Kidney (tissue), 14 donors: Measurements from ENCODE around the gene FLT4. TPM values are rescaled to one million over a fixed set of nuclear protein-coding genes. Genes with fewer than 3 reads are reported as not detected.

Experiments used
- DNase-seq, 5 donors: peaks; one replicate each; pipeline ENCODE4 v3.0.0-alpha.2; 2013 to 2020
- FAIRE-seq: peaks from 2 replicates; lab custom pipeline; 2012; peaks lifted over from hg19 to GRCh38; lab: Jason Lieb, UNC
- H3K27ac ChIP-seq, 2 donors: one replicate each; pipeline ENCODE4 v1.7.0; 2013; ENCODE audit warnings: low read depth in 2 of 2, low read length in 2 of 2, inconsistent platforms in 1 of 2
- H3K27me3 ChIP-seq: one replicate; pipeline ENCODE4 v1.7.1; 2013; ENCODE audit warnings: low read length, inconsistent platforms; ENCODE audit not compliant: control insufficient read depth, insufficient read depth
- H3K36me3 ChIP-seq, 3 donors: one replicate each; pipeline versions ENCODE4 v1.7.0 to v1.7.1; 2013; ENCODE audit warnings: low read length in 3 of 3, control low read depth in 1 of 3, inconsistent platforms in 1 of 3; ENCODE audit not compliant: insufficient read depth in 3 of 3, control insufficient read depth in 2 of 3
- H3K4me1 ChIP-seq, 3 donors: one replicate each; pipeline versions ENCODE4 v1.7.0 to v1.7.1; 2013; ENCODE audit warnings: low read length in 3 of 3, inconsistent platforms in 1 of 3, low read depth in 1 of 3; ENCODE audit not compliant: control insufficient read depth in 2 of 3, insufficient read depth in 2 of 3
- H3K4me3 ChIP-seq, 3 donors: one replicate each; pipeline versions ENCODE4 v1.7.0 to v1.8.1; 2013; ENCODE audit warnings: low read length in 3 of 3, control low read depth in 1 of 3, inconsistent platforms in 1 of 3
- H3K9ac ChIP-seq, 3 donors: one replicate each; pipeline versions ENCODE4 v1.7.0 to v1.7.1; 2013; ENCODE audit warnings: low read length in 3 of 3, control low read depth in 1 of 3, inconsistent platforms in 1 of 3
- H3K9me3 ChIP-seq, 3 donors: one replicate each; pipeline versions ENCODE4 v1.7.0 to v1.7.1; 2013; ENCODE audit warnings: low read length in 3 of 3, control low read depth in 1 of 3, inconsistent platforms in 1 of 3; ENCODE audit not compliant: control insufficient read depth in 2 of 3, insufficient read depth in 1 of 3
- CTCF ChIP-seq: IDR thresholded peaks from 3 replicates; pipeline ENCODE4 v1.5.1; 2012; ENCODE audit warnings: mild to moderate bottlenecking, moderate library complexity, borderline replicate concordance; ENCODE audit not compliant: insufficient read depth; ENCODE audit errors: extremely low read depth
- intact Hi-C: fragments of 100-400 bp; cut with DNase I; formaldehyde crosslinking; loops from one replicate; pipeline ENCODE4 v1.11.1; 2022
- polyA plus RNA-seq: library from polyadenylated mRNA; stranded (reverse); fragments of 350-450 nt; fragmentation: Illumina TruSeq; extraction: RNeasy Lipid Tissue Mini Kit (QIAGEN cat#74804); gene quantifications from one replicate; pipeline ENCODE4 v1.2.3, GENCODE V29; 2014; ENCODE audit warnings: low read depth, low replicate concordance; ENCODE audit not compliant: insufficient read depth
- total RNA-seq: library from RNA; stranded (reverse); fragmentation: NEBNext Ultra II Directional; extraction: Animal tissue kit (Norgen Biotek cat#: 25700); gene quantifications from one replicate; pipeline ENCODE4 v1.2.1, GENCODE V29; 2021
- donor health status: control.
- donor health status: control.
- donor health status: control.
- donor health status: control.
- donor health status: control.
- donor health status: DM: yes; HTN: yes; CAD: no.
- donor health status: Normal renal cell carcinoma (clear cell type).

The FLT4 gene
- total and polyA plus RNA-seq, 2 donors from 2014 or later = 6.9 to 29.4 TPM

- no peak overlapping the region for H3K27ac ChIP-seq
- H3K4me1 ChIP-seq = no peaks in the 10 kb centered on the region
- no peak overlapping the region for H3K9ac ChIP-seq
- no peak for TF ChIP-seq CTCF
- DNase-seq (peak in 2 of 5 donors; percentile 46 to 72), FAIRE-seq (no peak)
- no peaks in the 10 kb centered on the region for H3K27me3 ChIP-seq
- no peak overlapping the region for H3K4me3 ChIP-seq
- intact Hi-C loops = no loop called here
- H3K9me3 ChIP-seq = no peaks in the 10 kb centered on the region
- H3K36me3 ChIP-seq = no peaks in the 10 kb centered on the region
Measured at GRCh38 chr5:180601591-180602480, 47.6 kb downstream of the FLT4 start.

- H3K4me3 ChIP-seq = no peak overlapping the region
- no peaks in the 10 kb centered on the region for H3K4me1 ChIP-seq
- no peak overlapping the region for H3K9ac ChIP-seq
- no peaks in the 10 kb centered on the region for H3K36me3 ChIP-seq
- H3K27ac ChIP-seq = no peak overlapping the region
- intact Hi-C loops = no loop called here
- H3K27me3 ChIP-seq = no peaks in the 10 kb centered on the region
- FAIRE-seq (no peak), DNase-seq (peak in 2 of 5 donors; percentile 26 to 57)
- H3K9me3 ChIP-seq = no peaks in the 10 kb centered on the region
- no peak for TF ChIP-seq CTCF
Measured at GRCh38 chr5:180600554-180601041, 48.8 kb downstream of the FLT4 start.

- Histone ChIP-seq H3K9me3 (no peaks in the 10 kb centered on the region), H3K27me3 (no peaks in the 10 kb centered on the region), H3K4me1 (no peaks in the 10 kb centered on the region), H3K9ac (no peak overlapping the region), H3K4me3 (no peak overlapping the region), H3K36me3 (no peaks in the 10 kb centered on the region), H3K27ac (no peak overlapping the region)
- FAIRE-seq = no peak
- peak in 2 of 5 donors; percentile 5 to 27 for DNase-seq
- intact Hi-C loops = no loop called here
- no peak for TF ChIP-seq CTCF
Measured at GRCh38 chr5:180599981-180600553, 49.3 kb downstream of the FLT4 start.
